GM23248 (cell line): ENCODE data around the gene FRMD7. TPM values are rescaled to one million over a fixed set of nuclear protein-coding genes. Genes with fewer than 3 reads are reported as not detected.
"Not testable (repeated sequence)": the region's sequence is repeated elsewhere in the genome, so short reads cannot be mapped to it uniquely, and the experiment has no call there.

Experiments
- DNase-seq: peaks from one replicate; pipeline ENCODE4 v3.0.0-alpha.2; 2015
- H2AFZ ChIP-seq: fragments of 200-600 bp; sonication (generic); 2 replicates; pipeline ENCODE4 v1.6.1; 2016; ENCODE audit warnings: antibody characterized with exemption
- H3F3A ChIP-seq: fragments of 200-600 bp; sonication (generic); 2 replicates; pipeline ENCODE4 v1.6.1; 2016; ENCODE audit warnings: mild to moderate bottlenecking, antibody characterized with exemption, mixed run types; ENCODE audit not compliant: insufficient read depth
- H3K27ac ChIP-seq: fragments of 200-600 bp; sonication (generic); 2 replicates; pipeline ENCODE4 v1.5.1; 2016; ENCODE audit warnings: mild to moderate bottlenecking
- H3K27me3 ChIP-seq: fragments of 200-600 bp; sonication (generic); replicated peaks from 2 replicates; pipeline ENCODE4 v1.6.1; 2016; ENCODE audit warnings: mild to moderate bottlenecking; ENCODE audit not compliant: insufficient read depth
- H3K36me3 ChIP-seq: fragments of 200-600 bp; sonication (generic); 2 replicates; pipeline ENCODE4 v1.6.1; 2016; ENCODE audit warnings: low read depth, mild to moderate bottlenecking
- H3K4me1 ChIP-seq: fragments of 200-600 bp; sonication (generic); 2 replicates; pipeline ENCODE4 v1.6.1; 2016; ENCODE audit warnings: mild to moderate bottlenecking; ENCODE audit not compliant: insufficient read depth
- H3K4me2 ChIP-seq: fragments of 200-600 bp; sonication (generic); one replicate; pipeline ENCODE4 v1.6.1; 2016; ENCODE audit warnings: mild to moderate bottlenecking; ENCODE audit not compliant: unreplicated experiment
- H3K4me3 ChIP-seq: fragments of 200-600 bp; sonication (generic); 2 replicates; pipeline ENCODE4 v1.5.1; 2016; ENCODE audit warnings: mild to moderate bottlenecking
- H3K79me2 ChIP-seq: fragments of 200-600 bp; sonication (generic); 2 replicates; pipeline ENCODE4 v1.6.1; 2016; ENCODE audit warnings: mild to moderate bottlenecking; ENCODE audit not compliant: insufficient read depth
- H3K9ac ChIP-seq: fragments of 200-600 bp; sonication (generic); 2 replicates; pipeline ENCODE4 v1.6.1; 2016; ENCODE audit warnings: mild to moderate bottlenecking
- H3K9me2 ChIP-seq: fragments of 200-600 bp; sonication (generic); 2 replicates; pipeline ENCODE4 v1.6.1; 2016; ENCODE audit warnings: mixed run types, mild to moderate bottlenecking, moderate library complexity; ENCODE audit not compliant: insufficient read depth
- H3K9me3 ChIP-seq: fragments of 200-600 bp; sonication (generic); one replicate; pipeline ENCODE4 v1.6.1; 2017; ENCODE audit warnings: low read depth
- H4K20me1 ChIP-seq: fragments of 200-600 bp; sonication (generic); 2 replicates; pipeline ENCODE4 v1.6.0; 2016; ENCODE audit not compliant: insufficient read depth
- EZH2 ChIP-seq: fragments of 200-600 bp; sonication (generic); IDR thresholded peaks from 2 replicates; pipeline ENCODE4 v1.6.1; 2018; ENCODE audit warnings: antibody characterized with exemption, mild to moderate bottlenecking; ENCODE audit not compliant: insufficient read depth, poor library complexity, severe bottlenecking
- EZH2phosphoT487 ChIP-seq: fragments of 200-600 bp; sonication (generic); IDR thresholded peaks from 2 replicates; pipeline ENCODE4 v1.6.1; 2018; ENCODE audit warnings: antibody characterized with exemption, moderate library complexity, mild to moderate bottlenecking, low read depth; ENCODE audit not compliant: insufficient read depth
- WGBS, 2 experiments: methylation state at CpG; one replicate each; pipeline ENCODE4 v1.1.6; 2015 to 2017; ENCODE audit warnings: low lambda C conversion rate in 2 of 2, low coverage in 1 of 2; ENCODE audit errors: missing lambda C conversion rate in 2 of 2; 5-methylcytosine and 5-hydroxymethylcytosine counted together
- in situ Hi-C: fragments of 300-500 bp; cut with MboI; formaldehyde crosslinking; loops from 2 replicates; pipeline ENCODE4 v1.15.0; 2020
- polyA plus RNA-seq: library from polyadenylated mRNA; unstranded; fragments of >200 nt; fragmentation: Nextera tagmentation; extraction: Ambion mirVana; gene quantifications from 2 replicates; pipeline ENCODE4 v1.2.1, GENCODE V29; 2016
- total RNA-seq: library from RNA; depleted of rRNA; stranded (reverse); fragments of >200 nt; shearing (Covaris generic); gene quantifications from 2 replicates; pipeline ENCODE4 v1.2.3, GENCODE V29; 2014

FRMD7 gene
- total and polyA plus RNA-seq, 2 experiments from 2014 or later, result 0.11 TPM; not detected in 1

DNA sequence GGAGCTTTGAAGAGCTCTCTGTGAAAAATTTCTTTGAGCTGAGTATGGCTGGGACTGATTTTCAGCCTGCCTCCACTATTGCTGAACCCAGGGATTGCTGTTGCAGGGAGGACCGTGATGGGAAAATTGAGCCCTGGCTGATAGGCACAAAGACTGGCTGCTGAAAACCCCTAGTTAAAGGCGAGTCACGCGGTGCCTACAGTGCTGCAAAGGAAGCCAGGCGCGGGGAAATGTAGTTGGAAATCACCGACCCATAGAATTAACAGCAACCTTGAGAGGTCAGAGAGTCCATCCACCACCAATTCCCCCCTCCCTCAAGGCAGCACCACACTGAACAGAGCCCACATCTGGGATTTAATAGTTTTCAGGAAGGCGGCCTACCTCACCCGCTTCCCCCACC lies 26.0 kb downstream of the FRMD7 start:
- no peak overlapping the region for H3K4me3 ChIP-seq
- no peak for DNase-seq
- H3K27me3 ChIP-seq, result no peaks in the 10 kb centered on the region
- no peaks in the 10 kb centered on the region for H3K9me3 ChIP-seq
- H3K4me2 ChIP-seq, result no peak overlapping the region
- no peak overlapping the region for H3K9ac ChIP-seq
- H4K20me1 ChIP-seq, result no peaks in the 10 kb centered on the region
- H3K4me1 ChIP-seq, result no peaks in the 10 kb centered on the region
- in situ Hi-C loops, result no loop called here
- no peaks in the 10 kb centered on the region for H3F3A ChIP-seq
- H3K27ac ChIP-seq, result no peak overlapping the region
- WGBS, 2 experiments, result 13 to 17% methylated on average over 8 of the region's 9 CpGs
- H3K79me2 ChIP-seq, result no peaks in the 10 kb centered on the region
- H2AFZ ChIP-seq, result no peak overlapping the region
- no peaks in the 10 kb centered on the region for H3K9me2 ChIP-seq
- TF ChIP-seq EZH2, result no peak
- no peaks in the 10 kb centered on the region for H3K36me3 ChIP-seq

DNA sequence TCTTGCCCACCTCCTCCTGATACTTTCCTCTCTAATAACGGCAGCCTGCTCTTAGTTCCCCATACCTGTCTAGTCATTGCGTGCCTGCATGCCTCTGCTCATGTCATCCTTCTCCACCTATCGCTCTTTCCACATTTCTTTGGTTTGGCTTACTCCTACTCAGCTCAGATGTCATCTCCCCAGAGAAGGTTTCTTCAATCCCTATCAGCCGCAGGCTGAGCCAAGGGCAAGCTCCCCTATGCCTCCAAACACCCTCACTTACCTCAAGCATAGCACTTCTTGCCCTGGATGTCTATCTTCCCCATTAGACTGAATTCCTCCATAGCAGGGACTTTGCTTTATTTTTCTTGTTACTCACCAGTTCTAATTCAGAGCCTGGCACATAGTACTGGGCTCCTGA lies 26.6 kb downstream of the FRMD7 start:
- Histone ChIP-seq H3K9me2 (no peaks in the 10 kb centered on the region), H3K4me2 (no peak overlapping the region), H3K9me3 (no peaks in the 10 kb centered on the region), H3K4me3 (no peak overlapping the region), H2AFZ (no peak overlapping the region), H3F3A (no peaks in the 10 kb centered on the region), H3K9ac (no peak overlapping the region), H3K27me3 (no peaks in the 10 kb centered on the region), H3K36me3 (no peaks in the 10 kb centered on the region), H4K20me1 (no peaks in the 10 kb centered on the region), H3K4me1 (no peaks in the 10 kb centered on the region), H3K79me2 (no peaks in the 10 kb centered on the region), H3K27ac (no peak overlapping the region)
- TF ChIP-seq EZH2 (no peak), EZH2phosphoT487 (no peak)
- WGBS, 2 experiments, result 63 to 65% methylated on average over 4 of the region's 4 CpGs
- in situ Hi-C loops, result no loop called here
- DNase-seq, result no peak

DNA sequence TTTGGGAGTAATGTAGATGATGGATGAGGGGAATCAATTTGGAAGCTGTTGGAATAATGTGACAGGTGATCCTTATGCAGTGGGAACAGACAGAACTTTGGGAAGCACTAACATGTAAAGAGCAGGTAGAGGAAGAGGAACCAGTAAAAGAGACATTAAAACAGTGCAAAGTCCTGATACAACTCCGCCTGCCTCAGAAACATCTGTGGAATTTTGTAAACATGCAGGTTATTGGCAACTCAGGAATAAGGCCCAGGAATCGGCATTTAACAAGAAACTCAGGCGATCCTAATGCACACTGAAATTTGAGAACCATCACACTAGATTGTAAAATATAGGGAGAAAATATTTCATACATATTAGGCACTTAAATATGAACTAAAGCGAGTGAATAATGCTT lies 29.1 kb downstream of the FRMD7 start:
- H3K4me3 ChIP-seq, H3F3A ChIP-seq, H3K79me2 ChIP-seq, H4K20me1 ChIP-seq, DNase-seq, H3K4me2 ChIP-seq, H3K36me3 ChIP-seq, H3K27ac ChIP-seq, H3K4me1 ChIP-seq, in situ Hi-C loops, H3K9me2 ChIP-seq, H3K9me3 ChIP-seq, H3K9ac ChIP-seq, H2AFZ ChIP-seq, H3K27me3 ChIP-seq: not testable (repeated sequence)
- WGBS, 2 experiments, result 79 to 85% methylated on average over 4 of the region's 4 CpGs

DNA sequence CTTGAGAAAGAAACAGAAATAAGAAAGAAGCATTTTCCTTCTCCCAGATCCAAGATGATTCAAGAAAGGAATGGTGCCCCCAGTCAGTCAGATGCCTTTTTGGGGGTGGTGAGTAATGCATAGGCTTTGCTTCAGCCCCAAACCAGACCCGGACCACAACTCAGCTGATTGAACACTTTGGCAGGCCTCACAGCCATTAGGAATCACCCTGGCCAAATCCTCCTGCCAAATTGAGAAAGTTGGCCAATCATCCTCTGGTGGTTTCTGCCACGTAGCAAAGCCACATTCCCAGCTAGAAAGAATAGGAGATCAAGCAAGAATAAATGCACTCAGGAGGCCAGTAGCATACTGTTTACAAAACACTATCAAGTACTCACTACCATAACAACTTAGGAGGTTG lies 33.7 kb downstream of the FRMD7 start:
- peak; percentile 37 for DNase-seq
- H3K4me1 ChIP-seq, result no peaks in the 10 kb centered on the region
- in situ Hi-C loops, result no loop called here

DNA sequence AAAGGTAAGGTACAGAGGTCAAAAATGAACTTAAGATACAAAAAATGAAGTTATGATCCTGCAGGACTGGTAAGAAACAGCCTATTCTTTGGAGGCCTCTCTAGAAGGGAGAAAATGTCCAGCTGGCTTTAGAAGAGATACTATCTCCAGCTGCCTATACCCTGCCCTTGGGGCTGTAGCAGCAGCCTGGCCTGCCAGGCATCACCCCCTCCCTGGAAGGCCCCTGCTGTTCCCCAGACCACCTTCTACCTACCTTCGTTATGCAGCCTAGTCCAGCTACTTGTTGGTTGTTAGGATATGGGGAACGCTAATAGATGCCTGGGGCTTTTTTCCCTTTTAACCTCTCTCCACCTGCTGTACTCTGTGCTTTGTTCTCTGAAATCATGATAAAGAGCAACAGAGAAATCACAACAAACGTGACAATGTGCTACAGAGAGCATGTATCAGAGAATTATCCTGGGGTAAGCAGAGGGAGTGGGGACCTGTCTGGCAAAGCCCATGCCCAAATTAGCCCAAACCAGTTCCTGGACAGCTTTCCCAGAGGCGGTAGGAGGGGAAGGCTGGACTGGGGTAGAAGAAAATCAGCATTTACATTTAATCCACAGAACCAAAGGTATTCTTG lies 34.5 kb downstream of the FRMD7 start:
- H3F3A ChIP-seq, result no peaks in the 10 kb centered on the region
- no peaks in the 10 kb centered on the region for H3K9me3 ChIP-seq
- H3K9ac ChIP-seq, result no peak overlapping the region
- no peak overlapping the region for H3K4me3 ChIP-seq
- no peak for TF ChIP-seq EZH2
- TF ChIP-seq EZH2phosphoT487, result no peak
- no peaks in the 10 kb centered on the region for H4K20me1 ChIP-seq
- H2AFZ ChIP-seq, result no peak overlapping the region
- no peaks in the 10 kb centered on the region for H3K4me1 ChIP-seq
- no peak for DNase-seq
- H3K9me2 ChIP-seq, result no peaks in the 10 kb centered on the region
- in situ Hi-C loops, result no loop called here
- H3K79me2 ChIP-seq, result no peaks in the 10 kb centered on the region
- no peak overlapping the region for H3K4me2 ChIP-seq
- no peak overlapping the region for H3K27ac ChIP-seq
- WGBS, 2 experiments, result 60 to 65% methylated on average over 2 to 4 of the region's 4 CpGs
- H3K36me3 ChIP-seq, result no peaks in the 10 kb centered on the region
- no peaks in the 10 kb centered on the region for H3K27me3 ChIP-seq

More for the DNA sequence above, 33.7 kb downstream of the FRMD7 start:
- no peaks in the 10 kb centered on the region for H4K20me1 ChIP-seq
- H3K36me3 ChIP-seq, result no peaks in the 10 kb centered on the region
- no peak overlapping the region for H3K27ac ChIP-seq
- no peaks in the 10 kb centered on the region for H3F3A ChIP-seq
- H3K4me3 ChIP-seq, result no peak overlapping the region
- H3K9me3 ChIP-seq, result no peaks in the 10 kb centered on the region
- no peak overlapping the region for H3K4me2 ChIP-seq
- no peaks in the 10 kb centered on the region for H3K79me2 ChIP-seq
- H3K9ac ChIP-seq, result no peak overlapping the region
- no peaks in the 10 kb centered on the region for H3K27me3 ChIP-seq
- WGBS, 2 experiments, result 0 to 22% methylated on average over 1 to 2 of the region's 2 CpGs
- no peak overlapping the region for H2AFZ ChIP-seq
- H3K9me2 ChIP-seq, result no peaks in the 10 kb centered on the region
- TF ChIP-seq EZH2, result no peak
- TF ChIP-seq EZH2phosphoT487, result no peak
